Measurements from ENCODE around the gene MED12L. TPM values are rescaled to one million over a fixed set of nuclear protein-coding genes. Genes with fewer than 3 reads are reported as not detected.
A peak's percentile ranks its signal among the peaks of the same experiment; 100 is the strongest.

MED12L gene
- polyA plus RNA-seq, 3 donors, result 1.6 to 2.2 (median 2.1) TPM

GRCh38 chr3:151087648-151088047, 2.2 kb downstream of the MED12L start:
- DNase-seq (ENCODE audit: low read depth in 3 of 3, low spot score in 2 of 3), result no peak

DNA sequence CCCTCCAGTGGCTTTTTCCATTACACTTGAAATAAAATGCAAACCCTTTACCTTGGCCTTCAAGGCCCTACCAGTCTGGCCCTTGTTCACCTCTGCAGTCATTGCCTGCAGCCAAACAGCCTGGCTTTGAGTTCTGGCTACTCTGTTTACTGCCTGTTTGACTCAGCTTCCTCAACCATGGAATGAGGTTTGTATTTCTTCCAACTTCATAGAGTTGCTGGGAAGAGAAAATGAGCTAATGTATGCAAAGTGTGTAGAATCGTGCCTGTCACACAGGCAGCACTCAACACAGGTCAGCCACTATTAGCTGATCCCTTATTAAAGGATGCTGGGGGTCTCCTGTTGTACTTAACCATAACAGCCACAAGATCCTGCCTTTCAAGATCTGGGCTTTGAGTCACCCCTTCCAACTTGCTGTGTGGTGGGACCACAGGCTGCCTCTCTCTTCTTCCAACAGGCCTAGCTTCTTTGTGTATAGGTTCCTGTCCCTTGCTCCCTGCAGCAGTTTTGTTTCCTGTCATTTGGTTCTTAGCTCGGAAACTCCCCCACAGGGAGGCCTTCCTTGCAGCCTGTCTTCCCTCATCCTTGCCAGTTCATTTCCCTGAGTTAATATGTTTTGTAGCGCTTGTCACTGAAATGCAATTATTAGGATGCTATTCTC, 6.4 kb downstream of the MED12L start:
- DNase-seq (ENCODE audit: low read depth in 3 of 3, low spot score in 2 of 3), result no peak

- DNase-seq (ENCODE audit: low read depth in 3 of 3, low spot score in 2 of 3), result no peak
Observed at GRCh38 chr3:151093148-151093547, 7.7 kb downstream of the MED12L start.

DNA sequence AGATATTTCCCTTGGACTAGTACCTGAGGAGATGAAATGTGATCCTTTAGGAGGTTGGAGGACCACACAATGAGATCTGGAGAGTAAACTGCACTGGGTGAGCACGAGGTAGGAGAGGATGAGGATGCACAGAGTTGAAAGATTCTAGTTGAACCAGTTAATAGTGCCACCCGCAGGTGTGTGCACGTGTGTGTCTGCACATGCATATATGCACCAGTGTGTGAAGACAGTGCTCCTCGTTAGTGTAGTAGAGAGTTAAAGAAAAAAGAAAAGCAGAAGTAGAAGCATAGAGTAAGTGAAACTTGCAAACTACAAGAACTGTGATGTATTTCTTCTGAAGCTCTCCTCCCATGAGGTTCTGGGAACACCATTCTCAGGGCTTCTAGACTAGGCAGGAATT, 8.4 kb downstream of the MED12L start:
- no peak for DNase-seq (ENCODE audit: low read depth in 3 of 3, low spot score in 2 of 3)

DNA sequence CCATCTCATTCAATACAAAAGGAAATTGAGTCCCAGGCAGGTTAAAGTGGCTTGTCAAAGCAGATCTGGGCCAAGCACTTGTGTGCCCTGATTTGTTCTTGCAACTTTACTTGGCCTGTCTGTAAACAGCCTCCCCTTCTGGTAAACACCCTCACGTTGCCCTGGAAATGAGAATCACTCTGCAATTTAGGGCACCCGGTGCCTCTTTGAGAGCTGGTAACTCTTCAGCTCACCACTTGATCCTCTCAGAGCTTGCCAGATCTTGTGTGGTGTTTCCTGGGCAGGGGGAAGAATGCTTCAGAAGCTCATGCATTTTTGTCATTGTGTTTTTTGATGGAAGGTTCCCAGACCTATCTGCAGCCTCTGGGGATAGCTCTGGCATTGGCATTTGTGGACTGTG, 11.3 kb downstream of the MED12L start:
- no peak for DNase-seq (ENCODE audit: low read depth in 3 of 3, low spot score in 2 of 3)

- no peak for DNase-seq (ENCODE audit: low read depth in 3 of 3, low spot score in 2 of 3)
Observed at GRCh38 chr3:151100076-151100475, 14.6 kb downstream of the MED12L start.

- DNase-seq (ENCODE audit: low read depth in 3 of 3, low spot score in 2 of 3), result peak in 2 of 3 donors; percentile 25 to 47
Observed at GRCh38 chr3:151101270-151101969, 16.0 kb downstream of the MED12L start.

- no peak for DNase-seq (ENCODE audit: low read depth in 3 of 3, low spot score in 2 of 3)
Observed at GRCh38 chr3:151106311-151106710, 20.8 kb downstream of the MED12L start.

GRCh38 chr3:151107177-151107576, 21.7 kb downstream of the MED12L start:
- no peak for DNase-seq (ENCODE audit: low read depth in 3 of 3, low spot score in 2 of 3)

DNA sequence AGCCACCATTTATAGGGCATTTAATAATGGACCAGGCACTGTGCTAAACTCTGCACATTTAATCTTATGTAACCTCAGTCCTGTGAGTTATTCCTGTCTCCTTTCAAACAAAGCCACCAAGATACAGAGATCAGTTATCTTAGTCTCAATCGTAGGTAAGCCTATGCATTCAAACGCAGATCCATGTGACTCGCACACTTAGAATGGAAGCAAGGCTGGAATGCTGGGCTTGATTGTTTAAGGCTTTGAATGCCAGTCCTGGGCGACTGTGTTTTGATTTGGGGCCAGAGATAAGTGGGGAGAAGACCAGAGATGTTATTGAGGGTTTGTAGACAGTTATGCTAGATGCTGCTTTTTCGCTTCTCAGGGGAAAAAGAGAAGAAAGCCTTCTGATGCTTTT, 22.2 kb downstream of the MED12L start:
- DNase-seq (ENCODE audit: low read depth in 3 of 3, low spot score in 2 of 3), result no peak

GRCh38 chr3:151109286-151109800, 23.9 kb downstream of the MED12L start:
- DNase-seq (ENCODE audit: low read depth in 3 of 3, low spot score in 2 of 3), result no peak

DNA sequence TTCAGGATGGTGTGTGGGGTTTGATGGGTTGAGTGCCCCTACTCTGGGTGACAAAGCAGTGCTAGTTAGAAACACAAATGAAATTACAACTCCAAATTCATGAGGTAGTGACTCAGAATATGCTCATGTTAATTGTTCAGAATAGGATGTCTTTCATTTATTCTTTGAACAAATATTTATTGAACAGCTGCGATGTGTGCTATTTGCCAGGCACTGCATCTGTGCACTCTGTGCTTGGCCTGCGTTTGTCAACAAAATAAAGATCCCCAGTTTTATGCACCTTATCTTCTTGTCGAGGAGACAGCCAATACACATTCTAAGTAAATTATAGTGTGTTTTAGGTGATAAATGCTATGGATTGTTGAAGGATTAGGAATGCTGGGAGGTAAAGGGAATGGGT, 27.3 kb downstream of the MED12L start:
- DNase-seq (ENCODE audit: low read depth in 3 of 3, low spot score in 2 of 3), result no peak

GRCh38 chr3:151113343-151113742, 27.9 kb downstream of the MED12L start:
- DNase-seq (ENCODE audit: low read depth in 3 of 3, low spot score in 2 of 3), result no peak

DNA sequence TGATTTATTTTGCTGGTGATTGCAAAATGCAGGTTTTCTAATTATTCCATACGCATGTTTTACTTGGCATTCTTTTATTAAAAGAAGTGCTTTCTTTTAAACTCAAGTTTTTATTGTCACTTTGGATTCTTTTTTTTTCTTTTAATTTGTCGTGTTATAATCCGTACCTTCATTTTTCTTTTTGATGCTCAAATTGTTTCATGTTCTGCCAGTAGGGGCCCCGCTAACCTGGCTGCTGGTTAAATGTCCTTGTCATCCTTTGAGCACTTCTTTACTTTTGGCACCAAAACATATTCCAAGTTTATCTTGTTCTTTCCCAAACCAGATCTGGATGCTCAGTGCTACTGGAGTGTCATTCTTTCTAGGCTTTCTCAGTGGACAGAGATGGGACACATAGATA, 31.6 kb downstream of the MED12L start:
- no peak for DNase-seq (ENCODE audit: low read depth in 3 of 3, low spot score in 2 of 3)

GRCh38 chr3:151119188-151119587, 33.7 kb downstream of the MED12L start:
- DNase-seq (ENCODE audit: low read depth in 3 of 3, low spot score in 2 of 3), result no peak

- DNase-seq (ENCODE audit: low read depth in 3 of 3, low spot score in 2 of 3), result no peak
Observed at GRCh38 chr3:151120409-151120808, 34.9 kb downstream of the MED12L start.

- DNase-seq (ENCODE audit: low read depth in 3 of 3, low spot score in 2 of 3), result no peak
Observed at GRCh38 chr3:151121016-151121415, 35.6 kb downstream of the MED12L start.

GRCh38 chr3:151123827-151124226, 38.4 kb downstream of the MED12L start:
- DNase-seq (ENCODE audit: low read depth in 3 of 3, low spot score in 2 of 3), result no peak

- DNase-seq (ENCODE audit: low read depth in 3 of 3, low spot score in 2 of 3), result no peak
Observed at GRCh38 chr3:151124476-151124875, 39.0 kb downstream of the MED12L start.

- no peak for DNase-seq (ENCODE audit: low read depth in 3 of 3, low spot score in 2 of 3)
Observed at GRCh38 chr3:151130428-151130827, 45.0 kb downstream of the MED12L start.

DNA sequence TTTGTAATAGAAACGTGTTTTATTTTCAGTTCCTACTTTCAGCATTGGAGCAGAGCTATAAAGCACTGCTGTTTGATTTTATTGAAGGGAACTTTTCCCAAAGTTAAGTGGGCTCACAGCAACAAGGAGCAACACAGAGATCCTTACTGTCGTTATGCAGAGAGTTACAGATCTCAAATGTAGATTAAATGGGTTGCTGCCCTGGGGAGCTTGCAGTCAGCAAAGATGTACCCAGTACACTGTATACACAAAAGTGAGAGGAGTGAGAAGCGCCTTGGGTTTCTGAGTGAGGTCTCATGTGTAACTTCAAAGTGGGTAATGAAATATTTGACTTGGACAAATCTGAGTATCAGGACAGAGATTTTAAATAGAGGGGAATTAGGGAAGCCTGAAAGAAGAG, 47.7 kb downstream of the MED12L start:
- DNase-seq (ENCODE audit: low read depth in 3 of 3, low spot score in 2 of 3), result no peak

- DNase-seq (ENCODE audit: low read depth in 3 of 3, low spot score in 2 of 3), result no peak
Observed at GRCh38 chr3:151133917-151134450, 48.5 kb downstream of the MED12L start.

Measured in right renal cortex interstitium (tissue), 3 donors.